ENCODE measurements around the gene MYH7B.

GRCh38 chr20:34980543-34981233 lies 25.0 kb downstream of the MYH7B start:
- no peak for TF ChIP-seq CTCF (IDR thresholded peaks at IDR 0.05)
- TF ChIP-seq EP300 (IDR thresholded peaks at IDR 0.05), result no peak
